Ovary (tissue), 9 donors: ENCODE measurements around the gene ELFN1. TPM values are rescaled to one million over a fixed set of nuclear protein-coding genes. Genes with fewer than 3 reads are reported as not detected.

Source experiments
- DNase-seq, 5 donors: peaks; one replicate each; pipeline ENCODE4 v3.0.0-alpha.2; 2019 to 2020
- H3K27ac ChIP-seq, 2 donors: fragments of 200-600 bp; one replicate each; pipeline versions ENCODE4 v1.5.1 to v1.8.0; 2019 to 2022
- H3K27me3 ChIP-seq: fragments of 200-600 bp; one replicate; pipeline ENCODE4 v1.8.0; 2022
- H3K36me3 ChIP-seq: fragments of 200-600 bp; sonication (generic); one replicate; pipeline ENCODE4 v1.5.1; 2019
- H3K4me1 ChIP-seq: one replicate; pipeline ENCODE4 v1.8.1; 2013; ENCODE audit warnings: mild to moderate bottlenecking, moderate library complexity; ENCODE audit not compliant: insufficient read depth
- H3K4me3 ChIP-seq: fragments of 200-600 bp; sonication (generic); one replicate; pipeline ENCODE4 v1.5.1; 2017
- H3K9me3 ChIP-seq, 2 donors: fragments of 200-600 bp in 1 of 2; sonication (generic) in 1 of 2; one replicate each; pipeline versions ENCODE4 v1.5.1 to v1.8.1; 2013 to 2019; ENCODE audit warnings: mild to moderate bottlenecking in 1 of 2, moderate library complexity in 1 of 2
- EP300 ChIP-seq: sonication (generic); formaldehyde crosslinking; IDR thresholded peaks from one replicate; pipeline ENCODE4 v1.6.1; 2017; ENCODE audit warnings: antibody characterized with exemption
- POLR2A ChIP-seq: fragments of 450-650 bp; IDR thresholded peaks from one replicate; pipeline ENCODE4 v1.6.1; 2017; ENCODE audit warnings: antibody characterized with exemption, mild to moderate bottlenecking, moderate library complexity
- WGBS, 3 donors: extraction: QIAGEN DNeasy Blood & Tissue Kit in 1 of 3; methylation state at CpG; one replicate each; pipeline versions ENCODE4 v1.1.5 to v1.1.7; 2013 to 2017; 5-methylcytosine and 5-hydroxymethylcytosine counted together
- intact Hi-C, 4 donors: fragments of 100-400 bp; cut with DNase I; formaldehyde crosslinking; loops; one replicate each; pipeline versions ENCODE4 v1.11.0 to v1.15.1; 2022 to 2023
- polyA plus RNA-seq, 2 donors: library from polyadenylated mRNA; stranded (reverse); fragments of 200-250 nt in 1 of 2; fragments of 350-450 nt in 1 of 2; fragmentation: Illumina TruSeq in 1 of 2; extraction: RNeasy Lipid Tissue Mini Kit (QIAGEN cat#74804) in 1 of 2; gene quantifications; one replicate each; pipeline ENCODE4 v1.2.3, GENCODE V29; 2013 to 2014
- total RNA-seq, 7 donors: library from RNA; depleted of rRNA in 2 of 7; stranded (reverse); fragments of >200 nt in 2 of 7; fragmentation: NEBNext Ultra II Directional in 3 of 7; extraction: Animal tissue kit (Norgen Biotek cat#: 25700) in 3 of 7; gene quantifications; one replicate each; pipeline versions ENCODE4 v1.1.0 to v1.2.4, GENCODE V29; 2016 to 2023
- TF ChIP-seq, protein P1 (sequence below), 3 donors: fragments of 450-650 bp in 2 of 3; fragments of 200-600 bp in 1 of 3; IDR thresholded peaks; one replicate each; pipeline versions ENCODE4 v1.5.1 to v1.8.0; 2016 to 2022; ENCODE audit warnings: antibody characterized with exemption in 3 of 3, mild to moderate bottlenecking in 1 of 3
- donor health status: DM: no; HTN: no; CAD: no; lungs with moderate emphysema.
- donor health status: DM: no; HTN: no; CAD: no.
- donor health status: Bipolar disorder and iron deficiency.
- donor health status: DM: yes; HTN: yes; CAD: no.
- donor health status: DM: no; HTN: no; CAD: no.
- donor health status: DM: yes; HTN: yes; CAD: no.

The ELFN1 gene
- total and polyA plus RNA-seq, 9 donors, result 0.05 to 1.5 (median 0.60) TPM

DNA sequence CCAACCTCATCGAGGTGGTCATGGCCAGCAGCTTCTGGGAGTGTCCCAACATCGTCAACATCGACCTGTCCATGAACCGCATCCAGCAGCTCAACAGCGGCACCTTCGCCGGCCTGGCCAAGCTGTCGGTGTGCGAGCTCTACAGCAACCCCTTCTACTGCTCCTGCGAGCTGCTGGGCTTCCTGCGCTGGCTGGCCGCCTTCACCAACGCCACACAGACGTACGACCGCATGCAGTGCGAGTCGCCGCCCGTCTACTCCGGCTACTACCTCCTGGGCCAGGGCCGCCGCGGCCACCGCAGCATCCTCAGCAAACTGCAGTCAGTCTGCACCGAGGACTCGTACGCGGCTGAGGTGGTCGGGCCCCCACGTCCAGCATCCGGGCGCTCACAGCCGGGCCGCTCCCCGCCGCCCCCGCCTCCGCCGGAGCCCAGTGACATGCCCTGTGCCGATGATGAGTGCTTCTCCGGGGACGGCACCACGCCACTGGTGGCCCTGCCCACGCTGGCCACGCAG lies 75.0 kb downstream of the ELFN1 start:
- H3K27ac ChIP-seq, result no peak overlapping the region
- no peak for DNase-seq
- H3K9me3 ChIP-seq, result no peaks in the 10 kb centered on the region
- whole genome bisulfite sequencing, 3 donors, result 95 to 97% (median 97%) methylated on average over 46 of the region's 46 CpGs
- no peak for TF ChIP-seq EP300
- TF ChIP-seq POLR2A, result no peak
- TF ChIP-seq, protein P1, sequence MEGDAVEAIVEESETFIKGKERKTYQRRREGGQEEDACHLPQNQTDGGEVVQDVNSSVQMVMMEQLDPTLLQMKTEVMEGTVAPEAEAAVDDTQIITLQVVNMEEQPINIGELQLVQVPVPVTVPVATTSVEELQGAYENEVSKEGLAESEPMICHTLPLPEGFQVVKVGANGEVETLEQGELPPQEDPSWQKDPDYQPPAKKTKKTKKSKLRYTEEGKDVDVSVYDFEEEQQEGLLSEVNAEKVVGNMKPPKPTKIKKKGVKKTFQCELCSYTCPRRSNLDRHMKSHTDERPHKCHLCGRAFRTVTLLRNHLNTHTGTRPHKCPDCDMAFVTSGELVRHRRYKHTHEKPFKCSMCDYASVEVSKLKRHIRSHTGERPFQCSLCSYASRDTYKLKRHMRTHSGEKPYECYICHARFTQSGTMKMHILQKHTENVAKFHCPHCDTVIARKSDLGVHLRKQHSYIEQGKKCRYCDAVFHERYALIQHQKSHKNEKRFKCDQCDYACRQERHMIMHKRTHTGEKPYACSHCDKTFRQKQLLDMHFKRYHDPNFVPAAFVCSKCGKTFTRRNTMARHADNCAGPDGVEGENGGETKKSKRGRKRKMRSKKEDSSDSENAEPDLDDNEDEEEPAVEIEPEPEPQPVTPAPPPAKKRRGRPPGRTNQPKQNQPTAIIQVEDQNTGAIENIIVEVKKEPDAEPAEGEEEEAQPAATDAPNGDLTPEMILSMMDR (IDR thresholded peaks at IDR 0.05), result no peak
- H3K27me3 ChIP-seq, result no peaks in the 10 kb centered on the region
- no peak overlapping the region for H3K4me3 ChIP-seq
- no peaks in the 10 kb centered on the region for H3K4me1 ChIP-seq
- H3K36me3 ChIP-seq, result no peaks in the 10 kb centered on the region
- intact Hi-C loops, result no loop called here

DNA sequence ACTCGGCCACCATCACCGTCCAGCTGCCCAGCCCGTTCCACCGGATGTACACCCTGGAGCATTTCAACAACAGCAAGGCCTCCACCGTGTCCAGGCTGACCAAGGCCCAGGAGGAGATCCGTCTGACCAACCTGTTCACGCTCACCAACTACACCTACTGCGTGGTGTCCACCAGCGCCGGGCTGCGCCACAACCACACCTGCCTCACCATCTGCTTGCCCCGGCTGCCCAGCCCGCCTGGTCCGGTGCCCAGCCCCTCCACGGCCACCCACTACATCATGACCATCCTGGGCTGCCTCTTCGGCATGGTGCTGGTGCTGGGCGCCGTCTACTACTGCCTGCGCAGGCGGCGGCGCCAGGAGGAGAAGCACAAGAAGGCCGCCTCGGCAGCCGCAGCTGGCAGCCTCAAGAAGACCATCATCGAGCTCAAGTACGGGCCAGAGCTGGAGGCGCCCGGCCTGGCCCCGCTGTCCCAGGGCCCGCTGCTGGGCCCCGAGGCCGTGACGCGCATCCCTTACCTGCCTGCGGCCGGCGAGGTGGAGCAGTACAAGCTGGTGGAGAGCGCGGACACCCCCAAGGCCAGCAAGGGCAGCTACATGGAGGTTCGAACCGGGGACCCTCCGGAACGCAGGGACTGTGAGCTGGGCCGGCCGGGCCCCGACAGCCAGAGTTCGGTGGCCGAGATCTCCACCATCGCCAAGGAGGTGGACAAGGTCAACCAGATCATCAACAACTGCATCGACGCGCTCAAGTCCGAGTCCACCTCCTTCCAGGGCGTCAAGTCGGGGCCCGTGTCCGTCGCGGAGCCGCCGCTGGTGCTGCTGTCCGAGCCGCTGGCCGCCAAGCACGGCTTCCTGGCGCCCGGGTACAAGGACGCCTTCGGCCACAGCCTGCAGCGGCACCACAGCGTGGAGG lies 75.8 kb downstream of the ELFN1 start:
- no peaks in the 10 kb centered on the region for H3K27me3 ChIP-seq
- WGBS, 3 donors, result 96 to 98% (median 97%) methylated on average over 70 to 72 of the region's 72 CpGs

DNA sequence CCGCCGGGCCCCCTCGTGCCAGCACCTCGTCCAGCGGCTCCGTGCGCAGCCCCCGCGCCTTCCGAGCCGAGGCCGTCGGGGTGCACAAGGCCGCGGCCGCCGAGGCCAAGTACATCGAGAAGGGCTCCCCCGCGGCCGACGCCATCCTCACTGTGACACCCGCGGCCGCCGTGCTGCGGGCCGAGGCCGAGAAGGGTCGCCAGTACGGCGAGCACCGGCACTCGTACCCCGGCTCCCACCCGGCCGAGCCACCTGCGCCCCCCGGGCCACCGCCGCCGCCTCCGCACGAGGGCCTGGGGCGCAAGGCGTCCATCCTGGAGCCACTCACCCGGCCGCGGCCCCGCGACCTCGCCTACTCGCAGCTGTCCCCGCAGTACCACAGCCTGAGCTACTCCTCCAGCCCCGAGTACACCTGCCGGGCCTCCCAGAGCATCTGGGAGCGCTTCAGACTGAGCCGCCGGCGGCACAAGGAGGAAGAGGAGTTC lies 76.5 kb downstream of the ELFN1 start:
- no peaks in the 10 kb centered on the region for H3K4me1 ChIP-seq
- H3K36me3 ChIP-seq, result no peaks in the 10 kb centered on the region
- intact Hi-C loops, result no loop called here
- DNase-seq, result no peak
- no peak for TF ChIP-seq EP300
- TF ChIP-seq POLR2A, result no peak
- TF ChIP-seq, protein P1 (IDR thresholded peaks at IDR 0.05), result no peak
- no peak overlapping the region for H3K4me3 ChIP-seq
- no peaks in the 10 kb centered on the region for H3K27me3 ChIP-seq
- no peaks in the 10 kb centered on the region for H3K9me3 ChIP-seq
- WGBS, 3 donors, result 89 to 95% (median 93%) methylated on average over 60 of the region's 60 CpGs
- H3K27ac ChIP-seq, result no peak overlapping the region

More for the DNA sequence above, 75.8 kb downstream of the ELFN1 start:
- Histone ChIP-seq H3K36me3 (no peaks in the 10 kb centered on the region), H3K4me3 (no peak overlapping the region), H3K4me1 (no peaks in the 10 kb centered on the region), H3K27ac (no peak overlapping the region), H3K9me3 (no peaks in the 10 kb centered on the region)
- no peak for DNase-seq
- intact Hi-C loops, result no loop called here
- no peak for TF ChIP-seq POLR2A
- TF ChIP-seq EP300, result no peak
- TF ChIP-seq, protein P1 (IDR thresholded peaks at IDR 0.05), result no peak

DNA sequence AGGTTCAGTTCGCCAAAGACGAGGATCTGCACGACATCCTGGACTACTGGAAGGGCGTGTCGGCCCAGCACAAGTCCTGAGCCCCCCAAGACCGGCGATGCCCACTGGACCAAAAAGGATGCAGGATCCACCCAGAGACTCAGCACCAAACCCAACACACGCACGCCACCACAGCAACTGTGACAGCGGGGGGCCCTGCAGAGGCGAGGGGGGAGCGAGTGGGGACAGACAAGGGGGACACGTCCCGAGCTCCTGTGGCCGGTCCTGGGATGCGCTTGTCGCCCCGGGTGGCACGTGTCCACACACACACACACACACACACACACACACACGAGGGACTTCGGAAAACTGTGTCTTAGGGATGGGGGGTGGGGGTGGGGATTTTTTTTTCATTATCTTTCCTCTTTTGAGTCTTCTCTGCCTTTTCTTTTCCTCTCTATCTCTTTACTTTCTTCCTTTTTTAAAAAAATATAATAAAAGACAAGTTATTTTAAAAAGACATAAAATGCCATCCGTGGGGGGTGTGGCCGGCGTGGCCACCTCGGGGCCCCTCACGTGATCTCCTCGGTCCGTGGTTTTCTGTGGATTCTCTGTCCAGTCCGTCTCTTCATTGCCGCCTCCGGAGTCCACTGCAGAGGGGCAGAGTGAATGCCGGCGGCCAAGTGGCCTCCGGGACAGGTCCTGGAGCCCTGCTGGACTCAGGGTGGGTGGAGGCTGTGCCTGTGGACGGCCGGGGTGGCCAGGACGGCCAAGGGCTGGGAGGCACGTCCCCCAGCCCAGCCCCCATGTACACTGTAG lies 77.1 kb downstream of the ELFN1 start:
- Histone ChIP-seq H3K27me3 (no peaks in the 10 kb centered on the region), H3K4me1 (no peaks in the 10 kb centered on the region), H3K27ac (no peak overlapping the region), H3K9me3 (no peaks in the 10 kb centered on the region), H3K36me3 (no peaks in the 10 kb centered on the region), H3K4me3 (no peak overlapping the region)
- intact Hi-C loops, result no loop called here
- 84 to 87% (median 85%) methylated on average over 38 of the region's 38 CpGs for WGBS, 3 donors
- DNase-seq, result no peak
- TF ChIP-seq POLR2A (no peak), EP300 (no peak)
- TF ChIP-seq, protein P1 (IDR thresholded peaks at IDR 0.05), result no peak
